Stimulated activated CD4-positive, alpha-beta T cell treated with anti-CD3 and anti-CD28 coated beads, Interleukin-4, amount 100 ng/mL, for 4 hours (primary cell): ENCODE measurements around the gene CLSTN2.

Experiments used
- DNase-seq, 2 experiments: peaks; one replicate each; pipeline ENCODE4 v3.0.0-alpha.2; 2020

Gene CLSTN2

GRCh38 chr3:140153736-140154135, 218.8 kb downstream of the CLSTN2 start:
- DNase-seq, result no peak

GRCh38 chr3:140157161-140157560, 222.2 kb downstream of the CLSTN2 start:
- DNase-seq, result no peak

- DNase-seq, result no peak
Observed at GRCh38 chr3:140159646-140160045, 224.7 kb downstream of the CLSTN2 start.

GRCh38 chr3:140160553-140160952, 225.6 kb downstream of the CLSTN2 start:
- DNase-seq, result no peak

- DNase-seq, result no peak
Observed at GRCh38 chr3:140162551-140162950, 227.6 kb downstream of the CLSTN2 start.

- no peak for DNase-seq
Observed at GRCh38 chr3:140163159-140163763, 228.3 kb downstream of the CLSTN2 start.

- no peak for DNase-seq
Observed at GRCh38 chr3:140164156-140164555, 229.2 kb downstream of the CLSTN2 start.

- DNase-seq, result no peak
Observed at GRCh38 chr3:140164922-140165590, 230.1 kb downstream of the CLSTN2 start.

GRCh38 chr3:140165781-140166180, 230.8 kb downstream of the CLSTN2 start:
- no peak for DNase-seq

- DNase-seq, result no peak
Observed at GRCh38 chr3:140166861-140167599, 232.0 kb downstream of the CLSTN2 start.

- DNase-seq, result no peak
Observed at GRCh38 chr3:140167600-140168281, 232.8 kb downstream of the CLSTN2 start.

GRCh38 chr3:140170612-140171011, 235.6 kb downstream of the CLSTN2 start:
- DNase-seq, result no peak

- DNase-seq, result no peak
Observed at GRCh38 chr3:140176526-140176925, 241.5 kb downstream of the CLSTN2 start.

- DNase-seq, result no peak
Observed at GRCh38 chr3:140177943-140178342, 243.0 kb downstream of the CLSTN2 start.

GRCh38 chr3:140178482-140178881, 243.5 kb downstream of the CLSTN2 start:
- no peak for DNase-seq

- no peak for DNase-seq
Observed at GRCh38 chr3:140180603-140181002, 245.6 kb downstream of the CLSTN2 start.

GRCh38 chr3:140185375-140185774, 250.4 kb downstream of the CLSTN2 start:
- no peak for DNase-seq

- no peak for DNase-seq
Observed at GRCh38 chr3:140186421-140186920, 251.5 kb downstream of the CLSTN2 start.

- no peak for DNase-seq
Observed at GRCh38 chr3:140187028-140187427, 252.0 kb downstream of the CLSTN2 start.

GRCh38 chr3:140187656-140188221, 252.8 kb downstream of the CLSTN2 start:
- no peak for DNase-seq

- DNase-seq, result no peak
Observed at GRCh38 chr3:140188285-140188684, 253.3 kb downstream of the CLSTN2 start.

- DNase-seq, result no peak
Observed at GRCh38 chr3:140189267-140189666, 254.3 kb downstream of the CLSTN2 start.

GRCh38 chr3:140189976-140190375, 255.0 kb downstream of the CLSTN2 start:
- no peak for DNase-seq
